ENCODE results near the gene PYGM. TPM values are rescaled to one million over a fixed set of nuclear protein-coding genes. Genes with fewer than 3 reads are reported as not detected.

Gene PYGM
- total and polyA plus RNA-seq, 2 donors (not counting 3 experiments of a cell fraction or from before 2014, with no cell fraction given): 0.10 to 0.62 TPM

GRCh38 chr11:64752175-64752970 lies 7.4 kb downstream of the PYGM start:
- H3K9me1 ChIP-seq (replicated peaks; ENCODE audit: control insufficient read depth, extremely low read depth, insufficient read depth, low read length): no peaks in the 10 kb centered on the region
- H2AFZ ChIP-seq (ENCODE audit: low read depth, low read length): no peak overlapping the region
- FAIRE-seq (no peak), DNase-seq (ENCODE audit: low read depth, low spot score) (no peak)
- TF ChIP-seq JUN (IDR thresholded peaks at IDR 0.05; ENCODE audit: borderline replicate concordance, insufficient read depth, insufficient read length, low read depth) (no peak), GATA2 (IDR thresholded peaks at IDR 0.05; ENCODE audit: insufficient read depth, insufficient read length, low read depth, low read length) (no peak), CTCF (IDR thresholded peaks at IDR 0.05; ENCODE audit: extremely low read depth in 1 of 2, insufficient read depth in 1 of 2, low read depth in 1 of 2, low read length in 2 of 2) (no peak), POLR2AphosphoS5 (IDR thresholded peaks at IDR 0.05; ENCODE audit: insufficient read depth, low read depth, low read length) (no peak), FOS (IDR thresholded peaks at IDR 0.05; ENCODE audit: borderline replicate concordance, insufficient read depth, low read length) (no peak), EZH2 (IDR thresholded peaks at IDR 0.05; ENCODE audit: borderline replicate concordance, low read depth, low read length, severe bottlenecking) (no peak), MYC (IDR thresholded peaks at IDR 0.05; ENCODE audit: low read depth, low read length) (no peak), POLR2A (IDR thresholded peaks at IDR 0.05; ENCODE audit: low read depth, low read length) (no peak)
- TF ChIP-seq, protein P1, sequence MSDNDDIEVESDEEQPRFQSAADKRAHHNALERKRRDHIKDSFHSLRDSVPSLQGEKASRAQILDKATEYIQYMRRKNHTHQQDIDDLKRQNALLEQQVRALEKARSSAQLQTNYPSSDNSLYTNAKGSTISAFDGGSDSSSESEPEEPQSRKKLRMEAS (IDR thresholded peaks at IDR 0.05; ENCODE audit: insufficient read depth, insufficient read length): no peak
- H3K27me3 ChIP-seq (ENCODE audit: control insufficient read depth in 2 of 2, insufficient read depth in 2 of 2, low read length in 2 of 2): no peaks in the 10 kb centered on the region
- no TSS peak for BruUV-seq (replicated peaks)
- intact Hi-C loops (cut with micrococcal nuclease): no loop called here
- ChIA-PET CTCF (interaction anchor here (0.7 to 1.6 kb wide), 4 partner anchors 10 to 26 kb away, joined by 3 to 5 read pairs (median 4); partner anchors contain the start of gene SF1), POLR2A (no interaction called here)
- H3K4me1 ChIP-seq (ENCODE audit: control insufficient read depth, extremely low read depth, insufficient read depth, low read length): no peaks in the 10 kb centered on the region
- H3K36me3 ChIP-seq (ENCODE audit: control insufficient read depth in 2 of 2, extremely low read depth in 1 of 2, insufficient read depth in 2 of 2, low read length in 2 of 2): no peaks in the 10 kb centered on the region
- no peak overlapping the region for H3K4me2 ChIP-seq (ENCODE audit: insufficient read depth, low read length)
- H3K9ac ChIP-seq (replicated peaks; ENCODE audit: extremely low read depth, insufficient read depth, low read length): no peak overlapping the region
- H3K9me3 ChIP-seq (replicated peaks; ENCODE audit: control insufficient read depth, insufficient read depth, low read length): no peaks in the 10 kb centered on the region
- H3K4me3 ChIP-seq (replicated peaks in 1 of 3; ENCODE audit: insufficient read depth in 1 of 3, low read depth in 1 of 3, low read length in 3 of 3): no peak overlapping the region
- dilution Hi-C loops (cut with MboI; ENCODE audit: extremely low pct_ligation_motif_present, low sequenced_read_pairs): no loop called here
- no peaks in the 10 kb centered on the region for H4K20me1 ChIP-seq (replicated peaks; ENCODE audit: control insufficient read depth, extremely low read depth, insufficient read depth, low read length)
- H3K79me2 ChIP-seq (ENCODE audit: control insufficient read depth, insufficient read depth, low read length): no peaks in the 10 kb centered on the region
- H3K27ac ChIP-seq (ENCODE audit: insufficient read depth, low read depth, low read length): no peak overlapping the region

All from endothelial cell of umbilical vein (primary cell).